Retina (tissue), 1 donor: ENCODE measurements around the gene NAP1L1.
"Not testable (repeated sequence)": the region's sequence is repeated elsewhere in the genome, so short reads cannot be mapped to it uniquely, and the experiment has no call there.

Experiments used
- DNase-seq: peaks from one replicate; pipeline ENCODE4 v3.0.0-alpha.2; 2016

The NAP1L1 gene

DNA sequence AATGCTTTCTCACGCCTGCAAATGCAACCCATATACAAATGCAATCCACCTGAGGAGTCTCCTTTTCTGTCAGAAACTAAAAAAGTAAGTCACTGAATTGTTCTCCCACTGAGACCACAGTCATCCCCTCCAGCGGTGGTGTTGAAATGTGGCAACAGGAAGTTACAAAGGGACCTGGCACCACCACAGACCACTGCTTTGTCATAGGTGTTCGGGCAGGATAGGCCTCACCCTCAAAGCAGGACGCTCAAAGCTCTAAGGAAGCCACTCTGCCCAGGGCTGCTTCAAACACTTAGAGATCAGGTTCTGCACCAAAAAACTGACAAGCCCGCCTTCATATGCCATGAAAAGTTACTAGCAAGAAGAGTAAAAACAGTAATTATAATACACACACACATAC, 64.2 kb downstream of the NAP1L1 start:
- DNase-seq, result no peak

GRCh38 chr12:76018672-76019071, 65.8 kb downstream of the NAP1L1 start:
- DNase-seq, result no peak

DNA sequence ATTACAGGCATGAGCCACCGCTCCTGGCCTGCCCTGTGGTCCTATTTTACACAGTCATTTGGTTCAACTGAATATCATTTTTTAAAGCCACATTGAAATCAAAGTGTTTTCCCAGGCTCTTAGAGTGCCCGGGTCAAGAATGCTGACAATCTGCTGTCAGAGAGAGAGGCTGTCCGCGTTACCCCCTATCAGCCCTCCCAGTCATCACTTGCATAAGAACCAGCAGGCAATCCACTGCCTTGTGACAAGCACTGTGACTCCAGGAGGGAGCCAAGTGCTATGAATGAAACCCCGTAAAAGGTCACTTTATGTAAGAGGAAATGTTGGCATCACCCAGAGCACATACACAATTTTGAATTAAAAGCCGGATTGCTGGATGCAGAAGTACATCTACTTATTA, 66.4 kb downstream of the NAP1L1 start:
- no peak for DNase-seq

DNA sequence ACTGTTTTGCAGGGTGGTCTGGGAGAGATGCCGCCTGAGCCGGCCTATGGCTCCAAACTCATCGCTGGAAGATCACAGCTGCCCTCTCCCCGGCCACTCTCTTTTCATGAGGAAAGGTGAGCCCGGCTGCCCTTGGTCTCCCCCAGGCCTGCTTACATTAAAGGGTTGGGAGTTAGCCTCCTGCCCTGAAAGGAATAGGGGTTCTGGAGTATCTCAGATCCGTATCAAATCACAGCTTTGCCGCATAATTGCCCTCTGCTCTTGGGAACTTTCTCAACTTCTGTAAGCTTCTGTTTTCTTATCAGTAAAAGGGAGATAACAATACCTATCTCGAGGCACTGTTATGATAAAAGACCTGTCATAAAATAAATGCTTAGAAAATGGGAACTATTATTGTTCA, 70.5 kb downstream of the NAP1L1 start:
- no peak for DNase-seq

DNA sequence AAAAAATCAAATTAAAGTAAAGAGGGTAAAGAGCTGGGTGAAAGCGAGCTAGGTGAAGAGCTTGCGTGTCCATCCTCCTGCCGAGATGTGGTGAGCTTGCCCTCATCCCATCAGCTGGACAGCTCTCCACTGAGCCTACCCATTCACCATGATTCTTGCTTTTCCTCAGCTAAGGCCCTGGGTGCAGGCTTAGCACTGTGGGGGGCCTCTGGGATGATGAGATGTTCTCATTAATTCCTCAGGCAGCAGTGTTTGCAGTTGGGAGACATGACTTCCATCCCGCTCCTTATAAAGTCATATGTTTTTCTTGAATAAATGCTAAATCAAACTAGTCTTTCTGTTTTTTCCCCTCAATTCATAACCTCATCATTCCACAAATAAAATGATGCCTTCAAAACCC, 70.9 kb downstream of the NAP1L1 start:
- DNase-seq, result no peak

- no peak for DNase-seq
Measured at GRCh38 chr12:76012644-76013043, 71.8 kb downstream of the NAP1L1 start.

GRCh38 chr12:76010732-76011458, 73.6 kb downstream of the NAP1L1 start:
- DNase-seq, result no peak

- DNase-seq, result no peak
Measured at GRCh38 chr12:76008428-76008827, 76.1 kb downstream of the NAP1L1 start.

- DNase-seq, result no peak
Measured at GRCh38 chr12:76007640-76008039, 76.8 kb downstream of the NAP1L1 start.

GRCh38 chr12:76006028-76006925, 78.2 kb downstream of the NAP1L1 start:
- no peak for DNase-seq

DNA sequence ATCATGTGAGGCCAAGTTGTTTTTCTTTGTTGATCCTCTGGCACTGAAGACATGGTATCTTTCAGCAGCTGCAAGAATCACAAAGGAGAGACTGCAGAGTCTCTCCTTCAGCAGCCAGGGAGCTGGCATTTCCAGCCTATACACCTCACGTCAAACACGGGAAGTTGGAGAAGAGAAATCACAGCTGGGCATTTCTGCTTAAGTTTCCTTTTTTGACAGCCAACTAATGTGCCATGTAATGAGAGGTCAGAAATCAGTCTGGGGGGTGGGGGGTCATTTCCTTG, 81.2 kb downstream of the NAP1L1 start:
- no peak for DNase-seq

DNA sequence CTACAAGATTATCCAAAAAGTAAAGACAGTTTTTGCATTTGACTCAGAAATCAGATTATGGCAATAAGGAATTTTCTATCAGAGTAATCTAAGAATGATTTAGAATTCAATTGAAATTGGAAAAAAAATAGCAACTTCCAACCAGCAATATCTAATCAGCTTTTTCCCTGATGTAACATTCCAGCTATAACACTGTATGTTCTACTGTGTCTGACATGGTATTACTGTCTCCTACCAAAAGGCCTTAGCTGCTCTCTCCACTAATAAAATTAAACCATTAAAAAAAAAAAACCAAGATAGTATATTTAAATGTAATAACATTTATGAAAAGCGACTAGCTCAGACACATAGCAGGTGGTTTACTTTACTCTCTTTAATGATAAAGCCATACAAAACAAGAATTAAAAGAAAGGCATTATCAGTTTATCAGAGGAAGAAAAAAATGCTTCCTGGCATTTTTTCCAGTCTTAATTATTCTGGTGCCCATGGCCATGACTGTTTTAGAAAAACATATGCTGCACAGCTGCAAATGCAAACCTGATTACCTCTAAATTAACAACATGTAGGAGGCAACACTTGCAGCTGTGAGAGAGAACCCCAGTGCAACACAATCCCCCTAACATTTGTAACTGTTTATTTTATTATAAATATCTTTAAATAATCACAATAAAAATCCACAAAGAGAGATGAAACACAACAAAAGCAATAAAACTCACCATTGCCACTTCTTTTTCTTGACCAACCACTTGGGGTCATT, 81.7 kb downstream of the NAP1L1 start:
- DNase-seq, result no peak

GRCh38 chr12:75998292-75999063, 86.0 kb downstream of the NAP1L1 start:
- no peak for DNase-seq

DNA sequence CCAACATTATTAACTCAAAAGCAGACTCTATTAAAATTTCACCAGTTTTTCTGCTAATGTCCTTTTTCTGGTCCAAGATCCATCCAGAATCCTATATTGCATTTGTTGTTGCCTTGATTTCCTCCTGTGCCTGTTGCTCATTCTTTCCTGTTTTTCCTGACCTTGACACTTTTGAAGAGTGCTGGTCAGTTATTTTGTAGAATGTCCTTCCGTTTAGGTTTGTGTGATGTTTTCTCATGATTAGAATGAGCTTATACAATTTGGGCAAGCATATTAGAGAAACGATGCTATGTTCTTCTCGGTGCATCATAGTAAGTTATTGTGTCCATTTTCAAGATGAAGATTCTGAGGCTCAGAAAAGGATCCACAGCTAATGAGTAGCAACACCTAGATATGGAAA, 86.8 kb downstream of the NAP1L1 start:
- no peak for DNase-seq

DNA sequence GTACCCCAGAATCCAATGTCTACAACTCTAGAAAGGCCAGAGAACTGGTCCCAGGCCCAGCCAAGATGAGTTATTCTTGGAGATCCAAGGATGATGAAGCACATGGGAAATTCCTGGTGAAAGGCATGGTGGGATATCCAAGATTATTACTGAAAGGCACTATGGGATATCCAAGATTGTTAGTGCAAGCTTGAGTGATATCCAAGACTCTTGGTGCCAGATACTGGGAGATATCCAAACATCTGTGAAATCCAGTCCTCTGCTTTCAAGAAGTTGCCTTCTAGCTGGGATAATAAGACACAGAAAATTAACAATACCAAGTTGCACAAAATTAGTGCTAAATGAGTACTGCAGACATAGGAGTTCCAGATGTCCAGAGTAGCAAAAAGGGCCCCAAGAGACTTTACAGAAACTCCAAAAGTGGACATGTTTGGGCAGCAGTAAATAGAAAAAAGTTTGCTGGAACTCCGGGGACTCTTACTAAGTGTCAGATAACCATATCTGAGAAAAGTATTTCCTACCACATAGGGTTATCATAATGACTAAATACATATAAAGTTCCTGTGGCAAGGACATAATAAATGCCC, 87.5 kb downstream of the NAP1L1 start:
- DNase-seq, result no peak

DNA sequence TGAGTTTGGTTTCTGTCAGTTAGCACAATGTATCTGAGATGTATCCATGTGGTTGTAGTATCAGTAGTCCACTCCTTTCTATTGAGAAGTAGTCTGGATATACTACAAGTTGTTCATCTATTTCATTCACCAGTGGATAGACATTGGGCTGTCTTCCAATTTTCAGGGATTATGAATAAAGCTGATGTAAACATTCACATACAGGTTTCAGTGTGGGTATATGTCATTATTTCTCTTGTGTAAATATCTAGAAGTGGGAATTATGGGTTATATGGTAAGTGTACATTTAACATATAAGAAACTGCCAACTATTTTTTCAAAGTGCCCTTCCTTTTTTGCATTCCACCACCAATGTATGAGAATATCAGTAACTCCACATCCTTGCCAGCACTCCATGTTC, 88.8 kb downstream of the NAP1L1 start:
- DNase-seq, result no peak

- no peak for DNase-seq
Measured at GRCh38 chr12:75994069-75994740, 90.3 kb downstream of the NAP1L1 start.

DNA sequence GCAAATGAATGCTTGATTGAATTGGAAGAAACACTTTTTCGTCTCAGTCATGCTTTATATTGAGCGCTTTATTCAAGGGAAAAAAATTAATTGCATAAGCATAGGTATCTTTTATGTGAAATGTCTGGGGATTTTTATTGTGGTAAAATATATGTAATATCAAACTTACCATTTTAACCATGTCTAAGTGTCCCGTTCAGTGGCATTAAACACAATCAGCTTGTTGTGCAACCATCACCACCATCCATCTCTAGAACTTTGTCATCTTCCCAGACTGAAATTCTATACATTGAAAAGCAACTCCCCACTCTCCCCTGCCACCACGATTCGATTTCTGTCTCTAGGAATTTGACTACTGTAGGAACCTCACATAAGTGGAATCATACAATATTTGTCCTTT, 92.7 kb downstream of the NAP1L1 start:
- no peak for DNase-seq

DNA sequence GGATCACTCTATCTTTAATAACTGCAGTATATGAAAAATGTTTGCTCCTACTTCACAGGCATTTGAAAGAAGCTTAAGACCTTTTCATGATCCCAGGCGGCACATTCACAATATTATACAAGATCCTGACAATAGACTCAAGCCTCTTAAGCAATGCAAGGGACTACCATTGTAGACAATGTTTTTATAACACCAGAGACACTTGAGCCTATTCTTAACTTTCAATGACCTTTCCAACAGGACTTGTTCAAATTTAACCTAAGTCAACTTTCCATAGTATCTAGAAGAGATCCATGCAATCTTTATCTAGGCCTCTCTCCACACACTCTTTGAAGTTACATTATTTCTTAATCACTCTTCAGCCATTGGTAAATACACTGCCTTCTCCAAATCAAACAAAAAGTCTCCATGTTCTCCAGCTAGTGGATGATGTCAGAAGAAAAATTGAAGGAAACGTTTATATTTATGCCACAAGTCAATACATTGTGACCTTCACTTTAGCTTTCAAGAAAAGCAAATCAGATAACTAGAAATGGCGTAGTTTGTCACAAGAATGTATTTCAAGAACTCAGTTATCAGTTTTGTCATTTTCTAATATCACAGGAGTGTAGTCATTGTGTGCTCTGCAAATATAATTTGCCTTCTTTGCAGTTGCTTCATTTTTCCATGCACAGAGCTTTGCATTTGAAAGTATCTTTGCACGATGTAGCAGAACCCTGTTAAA, 94.1 kb downstream of the NAP1L1 start:
- no peak for DNase-seq

DNA sequence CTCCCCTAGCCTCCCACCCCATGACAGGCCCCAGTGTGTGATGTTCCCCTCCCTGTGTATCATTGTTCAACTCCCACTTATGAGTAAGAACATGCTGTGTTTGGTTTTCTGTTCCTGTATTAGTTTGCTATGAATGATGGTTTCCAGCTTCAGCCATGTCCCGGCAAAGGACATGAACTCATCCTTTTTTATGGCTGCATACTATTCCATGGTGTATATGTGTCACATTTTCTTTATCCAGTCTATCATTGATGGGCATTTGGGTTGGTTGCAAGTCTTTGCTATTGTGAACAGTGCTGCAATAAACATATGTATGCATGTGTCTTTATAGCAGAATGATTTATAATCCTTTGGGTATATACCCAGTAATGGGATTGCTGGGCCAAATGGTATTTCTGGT, 96.8 kb downstream of the NAP1L1 start:
- not testable (repeated sequence) for DNase-seq
